GM21825 (cell line): Measurements from ENCODE around the gene PCDH19.

Experiments used
- ATAC-seq: cut with Tn5 transposase; IDR thresholded peaks from one replicate; pipeline ENCODE4 v1.9.1; 2021; ENCODE audit warnings: mild to moderate bottlenecking, moderate library complexity; ENCODE audit not compliant: unreplicated experiment

PCDH19 gene

GRCh38 chrX:100316987-100317386 is 93.1 kb downstream of the PCDH19 start:
- ATAC-seq: no peak

GRCh38 chrX:100315566-100315965 is 94.5 kb downstream of the PCDH19 start:
- no peak for ATAC-seq

GRCh38 chrX:100299559-100299958 is 110.5 kb downstream of the PCDH19 start:
- no peak for ATAC-seq

- ATAC-seq: no peak
These were observed 112.3 kb downstream of the PCDH19 start for GRCh38 chrX:100297728-100298127.

- ATAC-seq: no peak
These were observed 113.8 kb downstream of the PCDH19 start for GRCh38 chrX:100296183-100296753.

GRCh38 chrX:100294965-100295364 is 115.1 kb downstream of the PCDH19 start:
- no peak for ATAC-seq

GRCh38 chrX:100289066-100289558 is 121.0 kb downstream of the PCDH19 start:
- ATAC-seq: no peak

GRCh38 chrX:100277231-100277630 is 132.8 kb downstream of the PCDH19 start:
- ATAC-seq: no peak

- ATAC-seq: no peak
These were observed 135.2 kb downstream of the PCDH19 start for GRCh38 chrX:100274916-100275315.

- no peak for ATAC-seq
These were observed 144.9 kb downstream of the PCDH19 start for GRCh38 chrX:100265179-100265578.

- ATAC-seq: peak; percentile 76
These were observed 145.9 kb downstream of the PCDH19 start for GRCh38 chrX:100264200-100264599.

- ATAC-seq: no peak
These were observed 146.4 kb downstream of the PCDH19 start for GRCh38 chrX:100263650-100264049.

- ATAC-seq: no peak
These were observed 161.1 kb downstream of the PCDH19 start for GRCh38 chrX:100248885-100249493.

- no peak for ATAC-seq
These were observed 162.2 kb downstream of the PCDH19 start for GRCh38 chrX:100247826-100248225.

GRCh38 chrX:100244681-100245080 is 165.4 kb downstream of the PCDH19 start:
- ATAC-seq: no peak
